Panc1 (cell line): ENCODE measurements around the gene GUCY2C. TPM values are rescaled to one million over a fixed set of nuclear protein-coding genes. Genes with fewer than 3 reads are reported as not detected.

Experiments used
- ATAC-seq: fragments of 200-7000 bp; cut with Tn5 transposase; 2 replicates; pipeline ENCODE4 v1.9.1; 2020; ENCODE audit warnings: mild to moderate bottlenecking, moderate library complexity
- BruUV-seq: library from RNA; stranded (reverse); fragments of 400-500 nt; replicated peaks from 2 replicates; lab custom pipeline; 2021; lab: Mats Ljungman, UMichigan
- CTCF ChIA-PET: fragments of 300-600 bp; sonication (Branson Sonifier 250); formaldehyde crosslinking; loops from one replicate; lab custom pipeline; 2022; ENCODE audit warnings: antibody characterized with exemption; lab: Charles Lee
- POLR2A ChIA-PET: fragments of 300-600 bp; sonication (Branson Sonifier 250); formaldehyde crosslinking; loops from one replicate; lab custom pipeline; 2022; ENCODE audit warnings: antibody characterized with exemption; lab: Charles Lee
- DNase-seq: peaks from one replicate; pipeline ENCODE4 v3.0.0-alpha.2; 2010; ENCODE audit warnings: low read depth, low spot score
- H3K27ac ChIP-seq: 2 replicates; pipeline ENCODE4 v1.5.1; 2011; ENCODE audit warnings: mild to moderate bottlenecking, low read length, inconsistent platforms
- H3K27me3 ChIP-seq: fragments of 200-500 bp; sonication (Bioruptor generic); 2 replicates; pipeline ENCODE4 v1.6.0; 2014; ENCODE audit warnings: low read length, inconsistent platforms; ENCODE audit not compliant: control insufficient read depth, insufficient read depth
- H3K36me3 ChIP-seq: fragments of 200-500 bp; sonication (Bioruptor generic); 2 replicates; pipeline ENCODE4 v1.5.1; 2014; ENCODE audit warnings: inconsistent platforms, mild to moderate bottlenecking, low read length, moderate library complexity; ENCODE audit not compliant: control insufficient read depth, insufficient read depth
- H3K4me1 ChIP-seq: 2 replicates; pipeline ENCODE4 v1.5.1; 2011; ENCODE audit warnings: inconsistent platforms, mild to moderate bottlenecking, low read length, moderate library complexity; ENCODE audit not compliant: control insufficient read depth, insufficient read depth
- H3K4me3 ChIP-seq, 2 experiments: 2 replicates each; pipeline ENCODE4 v1.5.1; 2011 to 2012; ENCODE audit warnings: low read depth in 2 of 2, low read length in 2 of 2, mild to moderate bottlenecking in 2 of 2, inconsistent platforms in 1 of 2, moderate library complexity in 1 of 2
- H3K9me3 ChIP-seq: fragments of 200-500 bp; sonication (Bioruptor generic); 2 replicates; pipeline ENCODE4 v1.5.1; 2014; ENCODE audit warnings: low read depth, mild to moderate bottlenecking, inconsistent platforms, low read length, moderate library complexity; ENCODE audit not compliant: control insufficient read depth, insufficient read depth
- CTCF ChIP-seq: fragments of 450-650 bp; IDR thresholded peaks from 2 replicates; pipeline ENCODE4 v1.5.1; 2017; ENCODE audit warnings: mild to moderate bottlenecking
- POLR2AphosphoS5 ChIP-seq: IDR thresholded peaks from 2 replicates; pipeline ENCODE4 v1.6.1; 2012; ENCODE audit warnings: mild to moderate bottlenecking, low read depth, low read length, moderate library complexity
- REST ChIP-seq, 2 experiments: IDR thresholded peaks; 2 replicates each; pipeline ENCODE4 v1.6.1; 2011 to 2012; ENCODE audit warnings: low read depth in 2 of 2, control low read depth in 1 of 2, low read length in 1 of 2, mild to moderate bottlenecking in 1 of 2, moderate library complexity in 1 of 2; ENCODE audit not compliant: insufficient read depth in 1 of 2
- SIN3A ChIP-seq: IDR thresholded peaks from 2 replicates; pipeline ENCODE4 v1.6.1; 2012; ENCODE audit warnings: low read depth, mild to moderate bottlenecking, low read length, moderate library complexity, borderline replicate concordance; ENCODE audit not compliant: insufficient read depth
- TCF7L2 ChIP-seq: IDR thresholded peaks from 2 replicates; pipeline ENCODE4 v1.6.1; 2011; ENCODE audit warnings: mild to moderate bottlenecking, low read depth, low read length, inconsistent platforms
- in situ Hi-C: cut with HindIII; loops from 2 replicates; pipeline ENCODE4 v1.10.0; 2016; ENCODE audit warnings: low sequenced_read_pairs, low pct_unique_long_range_greater_than_20kb
- intact Hi-C: fragments of 100-400 bp; cut with micrococcal nuclease; formaldehyde crosslinking; loops from one replicate; pipeline ENCODE4 v1.10.0; 2022; ENCODE audit not compliant: unreplicated experiment
- total RNA-seq: library from RNA; stranded (reverse); gene quantifications from one replicate; pipeline ENCODE4 v1.2.1, GENCODE V29; 2021; ENCODE audit not compliant: unreplicated experiment

Gene GUCY2C
- total RNA-seq, 1 experiment from 2014 or later: 0.13 TPM

- intact Hi-C loops (no loop called here), in situ Hi-C loops (no loop called here)
- no TSS peak for BruUV-seq
- ATAC-seq: no peak
- TF ChIP-seq CTCF (no peak), SIN3A (no peak)
- no peak overlapping the region for H3K4me3 ChIP-seq
- ChIA-PET POLR2A (no interaction called here), CTCF (no interaction called here)
- H3K27me3 ChIP-seq: no peaks in the 10 kb centered on the region
- H3K27ac ChIP-seq: no peak overlapping the region
- H3K4me1 ChIP-seq: no peaks in the 10 kb centered on the region
- no peaks in the 10 kb centered on the region for H3K36me3 ChIP-seq
- no peak for DNase-seq
- H3K9me3 ChIP-seq: no peaks in the 10 kb centered on the region
Observed at GRCh38 chr12:14700935-14701334, 4.5 kb upstream of the GUCY2C start.

- in situ Hi-C loops (no loop called here), intact Hi-C loops (no loop called here)
- Histone ChIP-seq H3K4me3 (no peak overlapping the region), H3K4me1 (no peaks in the 10 kb centered on the region), H3K27ac (no peak overlapping the region), H3K27me3 (no peaks in the 10 kb centered on the region), H3K36me3 (no peaks in the 10 kb centered on the region), H3K9me3 (no peaks in the 10 kb centered on the region)
- ATAC-seq (no peak), DNase-seq (no peak)
- BruUV-seq: no TSS peak
- TF ChIP-seq SIN3A (no peak), TCF7L2 (no peak), CTCF (no peak), POLR2AphosphoS5 (no peak), REST (IDR thresholded peaks at IDR 0.05; ENCODE audit: insufficient read depth in 1 of 2, low read depth in 2 of 2, low read length in 1 of 2) (no peak)
- ChIA-PET POLR2A (no interaction called here), CTCF (no interaction called here)
Observed at GRCh38 chr12:14699923-14700322, 3.5 kb upstream of the GUCY2C start.
